ENCODE data around the gene RAD54L.

DNA sequence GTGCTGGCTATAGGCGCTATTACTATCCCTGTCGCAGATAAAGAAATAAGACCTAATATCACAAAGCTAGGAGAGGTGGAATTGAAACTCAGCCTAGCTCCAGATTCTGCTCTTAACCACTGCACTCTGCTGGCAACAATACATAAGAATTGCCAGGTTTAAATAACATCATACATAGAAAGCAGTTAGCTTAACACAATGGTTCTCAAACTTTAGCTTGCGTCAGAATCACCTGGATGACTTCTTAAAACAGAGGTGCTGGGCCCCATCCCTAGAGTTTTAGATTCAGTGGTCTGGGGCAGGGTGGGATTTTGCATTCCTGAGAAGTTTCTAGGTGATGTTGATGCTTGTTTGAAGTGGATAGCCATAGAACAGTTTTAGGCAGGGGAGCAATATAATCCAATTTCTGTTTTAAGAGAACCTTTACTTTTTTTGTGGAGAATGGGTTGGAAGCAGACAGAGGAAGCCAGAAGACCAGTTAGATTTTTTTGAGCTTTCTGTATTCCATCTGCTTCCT, 48.3 kb upstream of the RAD54L start:
- TF ChIP-seq, protein P1, sequence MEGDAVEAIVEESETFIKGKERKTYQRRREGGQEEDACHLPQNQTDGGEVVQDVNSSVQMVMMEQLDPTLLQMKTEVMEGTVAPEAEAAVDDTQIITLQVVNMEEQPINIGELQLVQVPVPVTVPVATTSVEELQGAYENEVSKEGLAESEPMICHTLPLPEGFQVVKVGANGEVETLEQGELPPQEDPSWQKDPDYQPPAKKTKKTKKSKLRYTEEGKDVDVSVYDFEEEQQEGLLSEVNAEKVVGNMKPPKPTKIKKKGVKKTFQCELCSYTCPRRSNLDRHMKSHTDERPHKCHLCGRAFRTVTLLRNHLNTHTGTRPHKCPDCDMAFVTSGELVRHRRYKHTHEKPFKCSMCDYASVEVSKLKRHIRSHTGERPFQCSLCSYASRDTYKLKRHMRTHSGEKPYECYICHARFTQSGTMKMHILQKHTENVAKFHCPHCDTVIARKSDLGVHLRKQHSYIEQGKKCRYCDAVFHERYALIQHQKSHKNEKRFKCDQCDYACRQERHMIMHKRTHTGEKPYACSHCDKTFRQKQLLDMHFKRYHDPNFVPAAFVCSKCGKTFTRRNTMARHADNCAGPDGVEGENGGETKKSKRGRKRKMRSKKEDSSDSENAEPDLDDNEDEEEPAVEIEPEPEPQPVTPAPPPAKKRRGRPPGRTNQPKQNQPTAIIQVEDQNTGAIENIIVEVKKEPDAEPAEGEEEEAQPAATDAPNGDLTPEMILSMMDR (IDR thresholded peaks at IDR 0.05) = no peak
- no peak for TF ChIP-seq POLR2AphosphoS5 (IDR thresholded peaks at IDR 0.05; ENCODE audit: low read depth, low read length)
